WTC11 (cell line): ENCODE data around the gene MMP28.

Source experiments
- CREB1 ChIP-seq: sonication (generic); formaldehyde crosslinking; IDR thresholded peaks from 2 replicates; pipeline ENCODE4 v1.8.0; 2023; ENCODE audit warnings: mild to moderate bottlenecking, missing genetic modification reagents
- KAT7 ChIP-seq: sonication (generic); formaldehyde crosslinking; IDR thresholded peaks from 2 replicates; pipeline ENCODE4 v1.8.1; 2023; ENCODE audit warnings: missing genetic modification reagents, mild to moderate bottlenecking, borderline replicate concordance
- NR2C2 ChIP-seq: sonication (generic); formaldehyde crosslinking; IDR thresholded peaks from 2 replicates; pipeline ENCODE4 v1.8.0; 2022; ENCODE audit warnings: mild to moderate bottlenecking, missing genetic modification reagents
- RELA ChIP-seq: sonication (generic); formaldehyde crosslinking; IDR thresholded peaks from 2 replicates; pipeline ENCODE4 v1.8.1; 2022; ENCODE audit warnings: missing genetic modification reagents, mild to moderate bottlenecking, borderline replicate concordance
- SMAD3 ChIP-seq: sonication (generic); formaldehyde crosslinking; IDR thresholded peaks from 2 replicates; pipeline ENCODE4 v1.8.0; 2022; ENCODE audit warnings: missing genetic modification reagents, mild to moderate bottlenecking, borderline replicate concordance
- TF ChIP-seq, protein P1 (sequence below): fragments of 200-600 bp; IDR thresholded peaks from 2 replicates; pipeline ENCODE4 v1.8.0; 2022; ENCODE audit warnings: antibody characterized with exemption
- TF ChIP-seq, protein P2 (sequence below): sonication (generic); formaldehyde crosslinking; IDR thresholded peaks from 2 replicates; pipeline ENCODE4 v1.8.0; 2022; ENCODE audit warnings: mild to moderate bottlenecking, missing genetic modification reagents
- TF ChIP-seq, protein P3 (sequence below): sonication (generic); formaldehyde crosslinking; IDR thresholded peaks from 2 replicates; pipeline ENCODE4 v1.8.1; 2022; ENCODE audit warnings: mild to moderate bottlenecking, moderate library complexity, missing genetic modification reagents
- TF ChIP-seq, protein P4 (sequence below): sonication (generic); formaldehyde crosslinking; IDR thresholded peaks from 2 replicates; pipeline ENCODE4 v1.8.1; 2023; ENCODE audit warnings: mild to moderate bottlenecking, missing genetic modification reagents, moderate library complexity
- TF ChIP-seq, protein P5 (sequence below): sonication (generic); formaldehyde crosslinking; IDR thresholded peaks from 2 replicates; pipeline ENCODE4 v1.8.0; 2023; ENCODE audit warnings: missing genetic modification reagents, mild to moderate bottlenecking, borderline replicate concordance
- TF ChIP-seq, protein P6 (sequence below): sonication (generic); formaldehyde crosslinking; conservative IDR thresholded peaks from 2 replicates; pipeline ENCODE4 v1.8.1; 2022; ENCODE audit warnings: mild to moderate bottlenecking, missing genetic modification reagents
- TF ChIP-seq, protein P7 (sequence below): sonication (generic); formaldehyde crosslinking; IDR thresholded peaks from 2 replicates; pipeline ENCODE4 v1.8.0; 2022; ENCODE audit warnings: mild to moderate bottlenecking, missing genetic modification reagents

DNA sequence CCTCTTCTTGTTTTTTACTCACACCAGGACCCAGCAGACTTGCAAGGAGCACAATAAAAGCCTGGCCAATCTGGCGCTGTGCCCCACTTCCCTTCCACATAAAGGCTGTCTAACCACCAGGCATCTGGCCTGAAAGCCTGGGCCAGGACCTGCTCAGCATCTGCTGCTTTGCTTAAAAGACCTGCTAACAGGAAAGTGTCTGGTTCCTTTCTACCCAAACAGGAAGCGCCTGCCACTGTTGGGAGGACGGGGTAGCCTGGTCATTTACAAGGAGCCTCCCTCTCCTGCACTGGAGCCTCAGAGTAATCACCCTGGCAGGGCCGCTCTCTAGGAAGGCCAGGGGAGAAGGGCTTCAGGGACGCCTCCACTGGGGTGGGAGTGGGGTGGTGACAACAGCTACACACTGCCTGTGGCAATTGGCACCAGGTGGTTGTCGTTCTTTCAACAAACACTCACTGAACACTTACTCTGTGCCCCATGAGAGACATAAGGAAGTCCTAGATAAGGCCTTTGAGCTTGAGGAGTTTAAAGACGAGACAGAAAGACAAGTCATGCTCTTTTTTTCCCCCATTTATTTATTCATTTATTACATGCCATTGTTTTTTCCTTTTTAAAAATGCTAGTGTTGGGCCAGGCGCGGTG, 6.3 kb upstream of the MMP28 start:
- TF ChIP-seq, protein P1, sequence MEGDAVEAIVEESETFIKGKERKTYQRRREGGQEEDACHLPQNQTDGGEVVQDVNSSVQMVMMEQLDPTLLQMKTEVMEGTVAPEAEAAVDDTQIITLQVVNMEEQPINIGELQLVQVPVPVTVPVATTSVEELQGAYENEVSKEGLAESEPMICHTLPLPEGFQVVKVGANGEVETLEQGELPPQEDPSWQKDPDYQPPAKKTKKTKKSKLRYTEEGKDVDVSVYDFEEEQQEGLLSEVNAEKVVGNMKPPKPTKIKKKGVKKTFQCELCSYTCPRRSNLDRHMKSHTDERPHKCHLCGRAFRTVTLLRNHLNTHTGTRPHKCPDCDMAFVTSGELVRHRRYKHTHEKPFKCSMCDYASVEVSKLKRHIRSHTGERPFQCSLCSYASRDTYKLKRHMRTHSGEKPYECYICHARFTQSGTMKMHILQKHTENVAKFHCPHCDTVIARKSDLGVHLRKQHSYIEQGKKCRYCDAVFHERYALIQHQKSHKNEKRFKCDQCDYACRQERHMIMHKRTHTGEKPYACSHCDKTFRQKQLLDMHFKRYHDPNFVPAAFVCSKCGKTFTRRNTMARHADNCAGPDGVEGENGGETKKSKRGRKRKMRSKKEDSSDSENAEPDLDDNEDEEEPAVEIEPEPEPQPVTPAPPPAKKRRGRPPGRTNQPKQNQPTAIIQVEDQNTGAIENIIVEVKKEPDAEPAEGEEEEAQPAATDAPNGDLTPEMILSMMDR: no peak
- TF ChIP-seq, protein P2, sequence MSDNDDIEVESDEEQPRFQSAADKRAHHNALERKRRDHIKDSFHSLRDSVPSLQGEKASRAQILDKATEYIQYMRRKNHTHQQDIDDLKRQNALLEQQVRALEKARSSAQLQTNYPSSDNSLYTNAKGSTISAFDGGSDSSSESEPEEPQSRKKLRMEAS: no peak
- TF ChIP-seq, protein P3, sequence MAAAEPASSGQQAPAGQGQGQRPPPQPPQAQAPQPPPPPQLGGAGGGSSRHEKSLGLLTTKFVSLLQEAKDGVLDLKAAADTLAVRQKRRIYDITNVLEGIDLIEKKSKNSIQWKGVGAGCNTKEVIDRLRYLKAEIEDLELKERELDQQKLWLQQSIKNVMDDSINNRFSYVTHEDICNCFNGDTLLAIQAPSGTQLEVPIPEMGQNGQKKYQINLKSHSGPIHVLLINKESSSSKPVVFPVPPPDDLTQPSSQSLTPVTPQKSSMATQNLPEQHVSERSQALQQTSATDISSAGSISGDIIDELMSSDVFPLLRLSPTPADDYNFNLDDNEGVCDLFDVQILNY (CRISPR knock-in tag): no peak
- TF ChIP-seq, protein P4, sequence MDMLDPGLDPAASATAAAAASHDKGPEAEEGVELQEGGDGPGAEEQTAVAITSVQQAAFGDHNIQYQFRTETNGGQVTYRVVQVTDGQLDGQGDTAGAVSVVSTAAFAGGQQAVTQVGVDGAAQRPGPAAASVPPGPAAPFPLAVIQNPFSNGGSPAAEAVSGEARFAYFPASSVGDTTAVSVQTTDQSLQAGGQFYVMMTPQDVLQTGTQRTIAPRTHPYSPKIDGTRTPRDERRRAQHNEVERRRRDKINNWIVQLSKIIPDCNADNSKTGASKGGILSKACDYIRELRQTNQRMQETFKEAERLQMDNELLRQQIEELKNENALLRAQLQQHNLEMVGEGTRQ (CRISPR knock-in tag): no peak
- TF ChIP-seq, protein P5, sequence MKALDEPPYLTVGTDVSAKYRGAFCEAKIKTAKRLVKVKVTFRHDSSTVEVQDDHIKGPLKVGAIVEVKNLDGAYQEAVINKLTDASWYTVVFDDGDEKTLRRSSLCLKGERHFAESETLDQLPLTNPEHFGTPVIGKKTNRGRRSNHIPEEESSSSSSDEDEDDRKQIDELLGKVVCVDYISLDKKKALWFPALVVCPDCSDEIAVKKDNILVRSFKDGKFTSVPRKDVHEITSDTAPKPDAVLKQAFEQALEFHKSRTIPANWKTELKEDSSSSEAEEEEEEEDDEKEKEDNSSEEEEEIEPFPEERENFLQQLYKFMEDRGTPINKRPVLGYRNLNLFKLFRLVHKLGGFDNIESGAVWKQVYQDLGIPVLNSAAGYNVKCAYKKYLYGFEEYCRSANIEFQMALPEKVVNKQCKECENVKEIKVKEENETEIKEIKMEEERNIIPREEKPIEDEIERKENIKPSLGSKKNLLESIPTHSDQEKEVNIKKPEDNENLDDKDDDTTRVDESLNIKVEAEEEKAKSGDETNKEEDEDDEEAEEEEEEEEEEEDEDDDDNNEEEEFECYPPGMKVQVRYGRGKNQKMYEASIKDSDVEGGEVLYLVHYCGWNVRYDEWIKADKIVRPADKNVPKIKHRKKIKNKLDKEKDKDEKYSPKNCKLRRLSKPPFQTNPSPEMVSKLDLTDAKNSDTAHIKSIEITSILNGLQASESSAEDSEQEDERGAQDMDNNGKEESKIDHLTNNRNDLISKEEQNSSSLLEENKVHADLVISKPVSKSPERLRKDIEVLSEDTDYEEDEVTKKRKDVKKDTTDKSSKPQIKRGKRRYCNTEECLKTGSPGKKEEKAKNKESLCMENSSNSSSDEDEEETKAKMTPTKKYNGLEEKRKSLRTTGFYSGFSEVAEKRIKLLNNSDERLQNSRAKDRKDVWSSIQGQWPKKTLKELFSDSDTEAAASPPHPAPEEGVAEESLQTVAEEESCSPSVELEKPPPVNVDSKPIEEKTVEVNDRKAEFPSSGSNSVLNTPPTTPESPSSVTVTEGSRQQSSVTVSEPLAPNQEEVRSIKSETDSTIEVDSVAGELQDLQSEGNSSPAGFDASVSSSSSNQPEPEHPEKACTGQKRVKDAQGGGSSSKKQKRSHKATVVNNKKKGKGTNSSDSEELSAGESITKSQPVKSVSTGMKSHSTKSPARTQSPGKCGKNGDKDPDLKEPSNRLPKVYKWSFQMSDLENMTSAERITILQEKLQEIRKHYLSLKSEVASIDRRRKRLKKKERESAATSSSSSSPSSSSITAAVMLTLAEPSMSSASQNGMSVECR (CRISPR knock-in tag): no peak
- TF ChIP-seq SMAD3 (CRISPR knock-in tag) (no peak), CREB1 (no peak), RELA (CRISPR knock-in tag) (no peak), KAT7 (CRISPR knock-in tag) (no peak), NR2C2 (CRISPR knock-in tag) (no peak)
- TF ChIP-seq, protein P6, sequence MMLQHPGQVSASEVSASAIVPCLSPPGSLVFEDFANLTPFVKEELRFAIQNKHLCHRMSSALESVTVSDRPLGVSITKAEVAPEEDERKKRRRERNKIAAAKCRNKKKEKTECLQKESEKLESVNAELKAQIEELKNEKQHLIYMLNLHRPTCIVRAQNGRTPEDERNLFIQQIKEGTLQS: no peak
- TF ChIP-seq, protein P7, sequence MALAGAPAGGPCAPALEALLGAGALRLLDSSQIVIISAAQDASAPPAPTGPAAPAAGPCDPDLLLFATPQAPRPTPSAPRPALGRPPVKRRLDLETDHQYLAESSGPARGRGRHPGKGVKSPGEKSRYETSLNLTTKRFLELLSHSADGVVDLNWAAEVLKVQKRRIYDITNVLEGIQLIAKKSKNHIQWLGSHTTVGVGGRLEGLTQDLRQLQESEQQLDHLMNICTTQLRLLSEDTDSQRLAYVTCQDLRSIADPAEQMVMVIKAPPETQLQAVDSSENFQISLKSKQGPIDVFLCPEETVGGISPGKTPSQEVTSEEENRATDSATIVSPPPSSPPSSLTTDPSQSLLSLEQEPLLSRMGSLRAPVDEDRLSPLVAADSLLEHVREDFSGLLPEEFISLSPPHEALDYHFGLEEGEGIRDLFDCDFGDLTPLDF (CRISPR knock-in tag): no peak
